ENCODE results near the gene DCLK1. TPM values are rescaled to one million over a fixed set of nuclear protein-coding genes. Genes with fewer than 3 reads are reported as not detected.

The DCLK1 gene
- total RNA-seq, 2 experiments from 2014 or later = not detected

- Mint-ChIP-seq H3K27me3 (no peaks in the 10 kb centered on the region), H3K9me3 (no peaks in the 10 kb centered on the region)
- ATAC-seq (ENCODE audit: low read depth) = no peak
Measured at GRCh38 chr13:35817642-35818607, 313.3 kb downstream of the DCLK1 start.

GRCh38 chr13:35814605-35815011 lies 316.6 kb downstream of the DCLK1 start:
- Mint-ChIP-seq H3K36me3 (no peaks in the 10 kb centered on the region), H3K4me3 (no peak overlapping the region), H3K4me1 (no peaks in the 10 kb centered on the region), H3K27ac (no peak overlapping the region), H3K9me3 (no peaks in the 10 kb centered on the region), H3K27me3 (no peaks in the 10 kb centered on the region)
- ATAC-seq (ENCODE audit: low read depth) (no peak), DNase-seq (no peak)
- POLR2A ChIA-PET = no interaction called here

More at GRCh38 chr13:35817642-35818607, 313.3 kb downstream of the DCLK1 start:
- POLR2A ChIA-PET = no interaction called here
- Mint-ChIP-seq H3K4me3 (no peak overlapping the region), H3K4me1 (no peaks in the 10 kb centered on the region), H3K27ac (no peak overlapping the region), H3K36me3 (no peaks in the 10 kb centered on the region)
- no peak for DNase-seq

- DNase-seq = no peak
- H3K4me3 Mint-ChIP-seq = no peak overlapping the region
Measured at GRCh38 chr13:35812736-35813135, 318.4 kb downstream of the DCLK1 start.

GRCh38 chr13:35810321-35810720 lies 320.9 kb downstream of the DCLK1 start:
- ATAC-seq (ENCODE audit: low read depth) = no peak
- POLR2A ChIA-PET = no interaction called here
- Mint-ChIP-seq H3K27ac (no peak overlapping the region), H3K4me1 (no peaks in the 10 kb centered on the region), H3K4me3 (no peak overlapping the region), H3K9me3 (no peaks in the 10 kb centered on the region), H3K36me3 (no peaks in the 10 kb centered on the region), H3K27me3 (no peaks in the 10 kb centered on the region)
- DNase-seq = no peak

More at GRCh38 chr13:35812736-35813135, 318.4 kb downstream of the DCLK1 start:
- no peaks in the 10 kb centered on the region for H3K4me1 Mint-ChIP-seq
- H3K36me3 Mint-ChIP-seq = no peaks in the 10 kb centered on the region
- no peaks in the 10 kb centered on the region for H3K27me3 Mint-ChIP-seq
- H3K27ac Mint-ChIP-seq = no peak overlapping the region
- H3K9me3 Mint-ChIP-seq = no peaks in the 10 kb centered on the region
- POLR2A ChIA-PET = no interaction called here
- ATAC-seq (ENCODE audit: low read depth) = no peak

- Mint-ChIP-seq H3K9me3 (no peaks in the 10 kb centered on the region), H3K4me3 (no peak overlapping the region), H3K27ac (no peak overlapping the region), H3K4me1 (no peaks in the 10 kb centered on the region), H3K27me3 (peaks cover 2% of the 10 kb centered on the region), H3K36me3 (no peaks in the 10 kb centered on the region)
- ATAC-seq (ENCODE audit: low read depth) (no peak), DNase-seq (no peak)
- POLR2A ChIA-PET = no interaction called here
Measured at GRCh38 chr13:35808846-35809245, 322.3 kb downstream of the DCLK1 start.

GRCh38 chr13:35804901-35805300 lies 326.3 kb downstream of the DCLK1 start:
- Mint-ChIP-seq H3K9me3 (no peaks in the 10 kb centered on the region), H3K27me3 (peaks cover 2% of the 10 kb centered on the region), H3K27ac (no peak overlapping the region), H3K4me3 (no peak overlapping the region), H3K36me3 (no peaks in the 10 kb centered on the region), H3K4me1 (no peaks in the 10 kb centered on the region)
- POLR2A ChIA-PET = no interaction called here
- DNase-seq (no peak), ATAC-seq (ENCODE audit: low read depth) (no peak)

GRCh38 chr13:35797991-35798390 lies 333.2 kb downstream of the DCLK1 start:
- H3K4me1 Mint-ChIP-seq = no peaks in the 10 kb centered on the region
- POLR2A ChIA-PET = no interaction called here
- no peak overlapping the region for H3K4me3 Mint-ChIP-seq
- ATAC-seq (ENCODE audit: low read depth) (no peak), DNase-seq (no peak)
- H3K36me3 Mint-ChIP-seq = no peaks in the 10 kb centered on the region
- no peaks in the 10 kb centered on the region for H3K27me3 Mint-ChIP-seq
- H3K27ac Mint-ChIP-seq = no peak overlapping the region
- H3K9me3 Mint-ChIP-seq = no peaks in the 10 kb centered on the region

- no peak overlapping the region for H3K27ac Mint-ChIP-seq
- no peaks in the 10 kb centered on the region for H3K9me3 Mint-ChIP-seq
- H3K27me3 Mint-ChIP-seq = peaks cover 1% of the 10 kb centered on the region
- no peak overlapping the region for H3K4me3 Mint-ChIP-seq
- ATAC-seq (ENCODE audit: low read depth) = no peak
- no peaks in the 10 kb centered on the region for H3K4me1 Mint-ChIP-seq
- DNase-seq = no peak
- H3K36me3 Mint-ChIP-seq = no peaks in the 10 kb centered on the region
- POLR2A ChIA-PET = no interaction called here
Measured at GRCh38 chr13:35797244-35797643, 333.9 kb downstream of the DCLK1 start.

- Mint-ChIP-seq H3K9me3 (no peaks in the 10 kb centered on the region), H3K27me3 (peaks cover 2% of the 10 kb centered on the region), H3K36me3 (no peaks in the 10 kb centered on the region), H3K4me3 (no peak overlapping the region), H3K27ac (no peak overlapping the region), H3K4me1 (no peaks in the 10 kb centered on the region)
- POLR2A ChIA-PET = no interaction called here
- DNase-seq = no peak
- no peak for ATAC-seq (ENCODE audit: low read depth)
Measured at GRCh38 chr13:35796623-35797022, 334.6 kb downstream of the DCLK1 start.

- POLR2A ChIA-PET = no interaction called here
- DNase-seq = no peak
- Mint-ChIP-seq H3K4me1 (no peaks in the 10 kb centered on the region), H3K4me3 (no peak overlapping the region), H3K9me3 (no peaks in the 10 kb centered on the region), H3K36me3 (no peaks in the 10 kb centered on the region), H3K27ac (no peak overlapping the region), H3K27me3 (peaks cover 2% of the 10 kb centered on the region)
- ATAC-seq (ENCODE audit: low read depth) = no peak
Measured at GRCh38 chr13:35794734-35795389, 336.3 kb downstream of the DCLK1 start.

- POLR2A ChIA-PET = no interaction called here
- Mint-ChIP-seq H3K27ac (no peak overlapping the region), H3K9me3 (no peaks in the 10 kb centered on the region), H3K27me3 (peaks cover 2% of the 10 kb centered on the region), H3K4me1 (no peaks in the 10 kb centered on the region), H3K4me3 (no peak overlapping the region), H3K36me3 (no peaks in the 10 kb centered on the region)
- DNase-seq (no peak), ATAC-seq (ENCODE audit: low read depth) (no peak)
Measured at GRCh38 chr13:35793823-35794222, 337.4 kb downstream of the DCLK1 start.

GRCh38 chr13:35792911-35793310 lies 338.3 kb downstream of the DCLK1 start:
- H3K36me3 Mint-ChIP-seq = no peaks in the 10 kb centered on the region
- no peaks in the 10 kb centered on the region for H3K4me1 Mint-ChIP-seq
- H3K27ac Mint-ChIP-seq = no peak overlapping the region
- DNase-seq = no peak
- peaks cover 7% of the 10 kb centered on the region for H3K27me3 Mint-ChIP-seq
- no peak for ATAC-seq (ENCODE audit: low read depth)
- POLR2A ChIA-PET = no interaction called here
- no peaks in the 10 kb centered on the region for H3K9me3 Mint-ChIP-seq
- no peak overlapping the region for H3K4me3 Mint-ChIP-seq

GRCh38 chr13:35792021-35792420 lies 339.2 kb downstream of the DCLK1 start:
- POLR2A ChIA-PET = no interaction called here
- ATAC-seq (ENCODE audit: low read depth) = no peak

More at GRCh38 chr13:35792021-35792420, 339.2 kb downstream of the DCLK1 start:
- H3K4me3 Mint-ChIP-seq = no peak overlapping the region
- H3K27ac Mint-ChIP-seq = no peak overlapping the region
- DNase-seq = no peak
- H3K4me1 Mint-ChIP-seq = no peaks in the 10 kb centered on the region
- H3K9me3 Mint-ChIP-seq = no peaks in the 10 kb centered on the region
- peaks cover 11% of the 10 kb centered on the region for H3K27me3 Mint-ChIP-seq
- no peaks in the 10 kb centered on the region for H3K36me3 Mint-ChIP-seq
